ENCODE results near the gene FOXQ1.
A peak's percentile ranks its signal among the peaks of the same experiment; 100 is the strongest.

The FOXQ1 gene

DNA sequence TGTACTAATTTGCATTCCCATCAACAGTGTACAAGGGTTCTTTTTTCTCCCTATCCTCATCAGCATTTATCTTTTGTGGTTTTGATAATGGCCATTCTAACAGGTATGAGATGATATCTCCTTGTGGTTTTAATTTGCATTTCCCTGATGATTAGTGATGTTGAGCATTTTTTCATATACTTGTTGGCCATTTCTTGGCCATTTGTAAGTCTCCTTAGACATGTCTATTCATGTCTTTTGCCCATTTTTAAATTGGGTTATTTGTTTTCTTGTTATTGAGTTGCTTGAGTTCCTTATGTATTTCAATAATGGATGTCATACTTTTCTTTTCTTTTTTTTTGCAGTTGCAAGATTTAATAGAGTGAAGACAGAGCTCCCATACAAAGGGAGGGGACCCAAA, 17.8 kb downstream of the FOXQ1 start:
- H3K27ac ChIP-seq = no peak overlapping the region
- TF ChIP-seq, protein P1, sequence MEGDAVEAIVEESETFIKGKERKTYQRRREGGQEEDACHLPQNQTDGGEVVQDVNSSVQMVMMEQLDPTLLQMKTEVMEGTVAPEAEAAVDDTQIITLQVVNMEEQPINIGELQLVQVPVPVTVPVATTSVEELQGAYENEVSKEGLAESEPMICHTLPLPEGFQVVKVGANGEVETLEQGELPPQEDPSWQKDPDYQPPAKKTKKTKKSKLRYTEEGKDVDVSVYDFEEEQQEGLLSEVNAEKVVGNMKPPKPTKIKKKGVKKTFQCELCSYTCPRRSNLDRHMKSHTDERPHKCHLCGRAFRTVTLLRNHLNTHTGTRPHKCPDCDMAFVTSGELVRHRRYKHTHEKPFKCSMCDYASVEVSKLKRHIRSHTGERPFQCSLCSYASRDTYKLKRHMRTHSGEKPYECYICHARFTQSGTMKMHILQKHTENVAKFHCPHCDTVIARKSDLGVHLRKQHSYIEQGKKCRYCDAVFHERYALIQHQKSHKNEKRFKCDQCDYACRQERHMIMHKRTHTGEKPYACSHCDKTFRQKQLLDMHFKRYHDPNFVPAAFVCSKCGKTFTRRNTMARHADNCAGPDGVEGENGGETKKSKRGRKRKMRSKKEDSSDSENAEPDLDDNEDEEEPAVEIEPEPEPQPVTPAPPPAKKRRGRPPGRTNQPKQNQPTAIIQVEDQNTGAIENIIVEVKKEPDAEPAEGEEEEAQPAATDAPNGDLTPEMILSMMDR (IDR thresholded peaks at IDR 0.05) = no peak
- no peak for TF ChIP-seq ZFX (IDR thresholded peaks at IDR 0.05; ENCODE audit: borderline replicate concordance)

DNA sequence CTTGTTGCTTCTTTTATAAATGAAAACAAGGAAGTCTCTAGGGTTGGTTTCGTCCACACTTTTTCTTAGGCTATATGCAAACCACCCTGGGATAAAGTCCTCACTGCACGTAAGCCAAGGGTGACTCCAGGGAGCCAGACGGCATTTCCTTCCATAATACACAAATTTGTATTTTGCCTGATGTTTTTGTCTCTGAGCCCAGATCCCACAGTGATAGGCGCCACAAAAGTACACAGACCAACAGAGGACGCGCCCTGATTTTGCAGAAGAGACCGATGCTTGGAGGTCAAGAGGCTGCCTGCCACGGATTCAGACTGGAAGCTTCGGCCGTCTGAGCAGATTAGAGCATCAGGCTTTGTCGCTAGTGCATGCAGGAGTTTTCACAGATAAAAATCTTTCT, 22.8 kb downstream of the FOXQ1 start:
- TF ChIP-seq ZFX (IDR thresholded peaks at IDR 0.05; ENCODE audit: borderline replicate concordance) = no peak
- no peak overlapping the region for H3K27ac ChIP-seq

DNA sequence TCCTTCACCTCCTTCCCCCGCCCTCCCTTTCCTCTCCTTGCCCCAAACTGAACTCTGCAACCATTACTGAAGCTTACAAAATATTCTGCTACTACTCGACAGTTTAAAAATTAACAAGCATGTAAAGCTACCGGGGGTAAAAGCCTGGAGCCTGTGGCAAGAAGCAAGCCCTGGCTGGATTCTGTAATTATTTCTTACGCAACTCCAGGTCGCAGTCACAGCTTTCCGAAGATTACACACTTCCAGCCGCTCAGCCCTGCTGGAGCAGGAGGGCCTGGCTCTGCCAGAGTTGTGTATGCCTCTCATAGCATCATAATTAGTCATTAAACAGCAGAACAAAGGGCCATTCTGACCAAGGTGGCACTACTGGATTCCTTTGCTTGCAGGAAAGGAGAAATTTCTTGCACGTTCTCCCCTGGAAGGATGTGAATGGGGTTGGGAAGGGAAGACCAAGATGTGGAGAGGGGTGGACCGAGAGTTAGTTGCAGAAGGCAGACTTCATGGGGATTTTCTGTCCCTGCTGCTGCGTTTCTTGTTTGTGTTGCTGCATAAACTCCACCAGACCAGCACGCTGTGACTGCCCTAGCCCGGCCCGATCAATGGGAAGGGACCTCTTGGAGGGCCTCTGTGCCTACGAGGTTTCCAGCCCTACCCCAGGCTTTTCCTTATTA, 23.6 kb downstream of the FOXQ1 start:
- no peak overlapping the region for H3K27ac ChIP-seq
- TF ChIP-seq, protein P1 (IDR thresholded peaks at IDR 0.05) = no peak
- no peak for TF ChIP-seq ZFX (IDR thresholded peaks at IDR 0.05; ENCODE audit: borderline replicate concordance)

DNA sequence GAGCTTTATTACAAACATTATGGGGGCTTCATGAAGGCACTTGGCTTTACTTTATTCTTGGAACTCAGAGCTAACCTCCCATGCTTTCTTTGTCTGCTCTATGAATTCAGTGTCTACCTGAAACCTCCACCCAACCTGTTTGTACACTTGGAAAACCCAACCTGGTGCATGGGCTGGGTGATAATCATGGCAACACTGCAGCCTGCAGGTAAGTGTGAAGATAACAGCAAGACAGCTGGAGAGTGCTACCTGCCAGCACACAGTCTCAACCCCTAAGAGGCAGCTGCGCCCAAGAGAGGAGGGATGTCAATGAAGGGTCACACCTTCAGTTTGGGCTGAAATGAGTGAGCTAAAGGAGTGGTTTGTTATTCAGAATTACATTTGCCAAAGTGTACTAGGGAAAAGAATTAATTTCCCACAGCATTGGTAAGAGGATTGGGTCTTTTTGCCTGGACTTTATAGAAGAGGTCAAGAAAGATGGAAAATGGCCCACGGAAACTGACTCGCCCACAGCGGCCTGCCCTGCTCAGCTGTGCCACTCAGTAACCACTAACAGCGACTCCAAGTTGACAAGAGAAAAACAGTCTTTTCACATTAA, 24.4 kb downstream of the FOXQ1 start:
- H3K27ac ChIP-seq = no peak overlapping the region
- TF ChIP-seq, protein P1 (IDR thresholded peaks at IDR 0.05) = peak; percentile 18; the same call in 1 of the 2 replicates
- no peak for TF ChIP-seq ZFX (IDR thresholded peaks at IDR 0.05; ENCODE audit: borderline replicate concordance)

DNA sequence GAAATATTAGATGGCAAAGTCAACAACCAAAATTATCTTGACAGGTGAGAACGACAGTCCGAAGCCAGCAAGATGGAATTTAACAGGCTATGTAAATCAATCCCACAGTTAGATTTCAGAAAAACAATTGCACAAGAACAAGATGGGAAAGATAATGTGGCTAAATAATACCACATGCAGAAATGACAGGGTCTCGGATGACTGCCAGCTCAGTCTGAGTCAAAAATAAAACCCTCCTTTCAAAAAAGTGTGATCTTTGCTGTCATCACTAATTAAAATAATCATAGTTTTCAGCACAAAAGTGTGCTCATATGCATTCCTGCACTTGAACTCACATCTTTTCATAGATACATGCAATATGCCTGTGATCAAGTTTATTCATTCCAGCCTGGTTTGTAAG, 25.9 kb downstream of the FOXQ1 start:
- no peak overlapping the region for H3K27ac ChIP-seq

DNA sequence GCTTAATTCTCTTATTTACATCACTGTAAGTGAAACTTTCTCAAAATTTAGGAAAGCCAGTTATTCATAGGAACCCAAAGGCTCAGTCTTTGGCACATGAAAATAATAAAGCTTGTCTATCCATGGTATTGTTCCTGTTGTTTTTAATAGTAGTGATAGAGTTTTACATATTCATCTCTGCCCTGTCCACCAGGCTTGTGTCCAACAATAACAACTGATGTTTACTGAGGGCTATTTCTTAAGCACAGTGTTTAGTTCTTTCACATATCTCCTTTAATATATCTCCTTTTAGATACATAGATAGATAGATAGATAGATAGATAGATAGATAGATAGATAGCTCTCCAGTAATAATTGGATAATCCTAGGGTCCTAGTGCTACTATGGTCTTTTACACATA, 34.2 kb downstream of the FOXQ1 start:
- H3K27ac ChIP-seq = no peak overlapping the region
- TF ChIP-seq ZFX (IDR thresholded peaks at IDR 0.05; ENCODE audit: borderline replicate concordance) = no peak
- TF ChIP-seq, protein P1 (IDR thresholded peaks at IDR 0.05) = no peak

More for the DNA sequence above, 25.9 kb downstream of the FOXQ1 start:
- TF ChIP-seq, protein P1 (IDR thresholded peaks at IDR 0.05) = no peak
- TF ChIP-seq ZFX (IDR thresholded peaks at IDR 0.05; ENCODE audit: borderline replicate concordance) = no peak

DNA sequence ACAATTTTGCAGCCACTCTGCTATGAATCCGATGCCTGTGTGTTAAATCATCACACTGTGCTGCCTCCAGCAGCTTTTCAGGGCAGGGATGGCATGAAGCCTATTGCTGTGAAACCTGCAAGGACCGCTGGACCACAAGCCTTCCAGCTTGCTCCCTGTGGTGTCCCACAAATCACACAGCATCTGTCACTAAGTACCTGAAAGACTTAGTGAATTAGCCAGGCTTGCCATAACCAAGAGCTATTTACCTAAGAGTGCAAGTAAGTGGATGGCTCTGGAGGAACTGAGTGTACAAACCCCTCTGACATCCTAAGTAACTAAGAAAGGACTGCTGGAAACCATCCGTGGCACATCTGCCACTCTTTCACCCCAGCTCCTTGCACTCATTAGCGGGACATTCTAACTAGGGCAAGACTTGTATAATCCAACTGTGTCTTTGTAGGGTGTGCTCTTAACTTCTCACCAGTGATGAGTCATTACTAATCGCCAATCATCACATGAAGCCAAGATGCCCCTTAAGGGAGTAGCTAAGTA, 34.7 kb downstream of the FOXQ1 start:
- TF ChIP-seq ZFX (IDR thresholded peaks at IDR 0.05; ENCODE audit: borderline replicate concordance) = no peak
- TF ChIP-seq, protein P1 (IDR thresholded peaks at IDR 0.05) = no peak

More for the DNA sequence above, 34.7 kb downstream of the FOXQ1 start:
- no peak overlapping the region for H3K27ac ChIP-seq

Data from 22Rv1 (cell line).